Measurements from ENCODE around the gene TEX14.

The TEX14 gene

GRCh38 chr17:58529275-58529674 lies 162.6 kb downstream of the TEX14 start:
- DNase-seq (ENCODE audit: low read depth, low spot score), result no peak

DNA sequence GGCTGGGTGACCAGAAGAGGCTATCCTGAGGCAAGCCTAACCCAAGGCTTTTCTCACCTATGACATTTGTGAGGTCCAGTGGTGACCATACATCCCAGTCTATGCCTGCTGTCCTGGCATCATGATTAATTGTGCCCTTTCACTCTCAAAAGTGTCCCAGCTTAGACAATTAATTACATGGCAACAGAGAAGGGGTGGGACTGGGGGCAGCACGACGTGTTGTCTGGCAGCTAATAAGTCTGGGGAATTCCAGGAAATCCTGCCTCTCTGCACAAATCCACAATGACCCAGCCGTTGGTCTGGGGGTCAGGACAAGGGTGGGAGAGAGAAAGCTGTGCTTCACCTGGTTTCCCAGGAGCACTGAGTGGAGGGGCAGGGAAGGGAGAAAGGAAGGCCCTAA lies 163.4 kb downstream of the TEX14 start:
- DNase-seq (ENCODE audit: low read depth, low spot score), result no peak

GRCh38 chr17:58527949-58528348 lies 163.9 kb downstream of the TEX14 start:
- DNase-seq (ENCODE audit: low read depth, low spot score), result no peak

DNA sequence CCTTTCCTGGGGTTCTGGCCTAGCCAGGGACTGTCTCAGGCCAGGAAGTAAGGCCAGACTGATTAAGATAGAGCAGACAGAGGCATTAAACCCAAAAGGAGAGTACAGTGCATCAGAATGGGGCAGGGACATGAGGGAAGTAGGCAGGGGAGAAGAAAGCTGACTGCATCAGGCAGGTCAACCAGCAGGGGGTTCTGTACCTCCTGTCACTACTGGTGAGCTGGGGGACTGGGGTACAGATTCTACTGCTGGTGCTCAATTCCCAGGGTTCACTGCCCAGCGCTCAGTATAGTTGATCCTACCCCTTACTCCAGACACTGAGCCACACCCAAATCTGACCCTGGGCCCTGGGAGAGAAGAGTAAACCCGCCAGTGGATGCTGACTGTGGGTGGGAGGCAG lies 164.5 kb downstream of the TEX14 start:
- no peak for DNase-seq (ENCODE audit: low read depth, low spot score)

DNA sequence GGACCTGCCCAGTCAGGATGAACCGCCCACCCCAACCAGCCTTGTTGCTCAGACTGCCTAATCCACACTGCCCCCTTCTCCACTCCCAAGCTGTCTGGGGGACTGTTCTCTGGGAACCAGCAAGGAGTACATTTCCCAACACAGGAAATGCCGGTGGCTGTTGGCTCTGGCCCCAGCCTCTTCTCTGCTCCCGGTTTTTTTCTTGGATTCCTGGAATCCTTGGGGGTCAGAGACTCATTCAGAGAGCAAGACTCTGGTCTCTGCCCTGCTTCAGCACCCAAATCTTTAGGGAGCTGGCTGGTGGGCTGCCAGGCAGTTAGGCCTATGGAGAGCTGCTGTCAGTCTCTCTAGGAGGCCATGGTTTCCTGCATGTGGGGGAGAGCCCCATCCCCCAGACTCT lies 166.6 kb downstream of the TEX14 start:
- DNase-seq (ENCODE audit: low read depth, low spot score), result no peak

- DNase-seq (ENCODE audit: low read depth, low spot score), result no peak
Observed at GRCh38 chr17:58521680-58522079, 170.2 kb downstream of the TEX14 start.

DNA sequence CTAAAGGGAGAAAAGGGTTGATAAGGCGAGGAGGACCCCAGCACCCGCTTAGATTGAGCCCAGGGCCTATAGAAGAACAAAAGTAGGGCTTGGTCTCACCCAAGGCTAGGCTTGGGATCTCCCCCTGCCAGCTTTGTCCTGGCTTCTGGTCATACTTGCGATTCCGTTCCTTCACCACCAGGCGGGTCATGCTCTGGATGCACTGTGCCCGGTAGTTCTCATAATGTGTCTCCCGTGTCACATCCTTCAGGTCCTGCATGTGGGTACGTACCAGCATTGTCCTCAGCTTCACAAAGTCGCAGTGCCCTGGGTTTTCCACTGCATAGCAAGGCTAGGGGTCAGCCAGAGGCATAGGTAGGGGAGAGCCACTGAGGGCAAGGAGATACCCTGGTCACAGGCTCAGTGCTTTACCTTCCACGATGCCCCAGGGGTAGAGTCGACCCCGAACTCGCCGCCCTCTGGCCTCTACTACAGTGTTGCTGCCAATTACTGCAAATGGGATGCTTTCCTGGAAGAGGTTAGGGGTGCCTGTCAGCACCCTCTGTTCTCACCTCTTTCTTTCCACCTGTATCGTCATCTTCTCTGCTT lies 170.9 kb downstream of the TEX14 start:
- DNase-seq (ENCODE audit: low read depth, low spot score), result no peak

GRCh38 chr17:58517928-58518609 lies 173.8 kb downstream of the TEX14 start:
- peak; percentile 100 for DNase-seq (ENCODE audit: low read depth, low spot score)

- DNase-seq (ENCODE audit: low read depth, low spot score), result no peak
Observed at GRCh38 chr17:58517378-58517927, 174.4 kb downstream of the TEX14 start.

GRCh38 chr17:58516644-58517377 lies 175.0 kb downstream of the TEX14 start:
- DNase-seq (ENCODE audit: low read depth, low spot score), result no peak

DNA sequence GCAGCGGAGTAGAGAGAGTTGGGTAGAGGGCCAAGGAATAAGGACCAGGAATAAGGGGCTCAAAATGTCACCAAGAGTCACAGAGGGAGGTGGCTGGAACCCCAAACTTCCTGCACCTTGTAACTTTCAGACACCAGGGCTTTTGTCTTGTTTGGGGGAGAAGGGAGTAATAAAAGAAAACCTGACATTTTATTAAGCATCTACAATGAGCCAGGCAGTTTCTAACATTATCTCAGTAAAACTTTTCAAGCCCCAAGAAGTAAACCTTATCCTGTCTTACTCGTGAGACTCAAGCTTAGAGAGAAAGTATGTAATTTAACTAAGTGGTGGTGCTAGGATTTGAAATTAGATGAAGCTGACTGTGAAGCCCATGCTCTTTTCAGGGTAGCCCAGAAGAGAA lies 176.6 kb downstream of the TEX14 start:
- DNase-seq (ENCODE audit: low read depth, low spot score), result no peak

DNA sequence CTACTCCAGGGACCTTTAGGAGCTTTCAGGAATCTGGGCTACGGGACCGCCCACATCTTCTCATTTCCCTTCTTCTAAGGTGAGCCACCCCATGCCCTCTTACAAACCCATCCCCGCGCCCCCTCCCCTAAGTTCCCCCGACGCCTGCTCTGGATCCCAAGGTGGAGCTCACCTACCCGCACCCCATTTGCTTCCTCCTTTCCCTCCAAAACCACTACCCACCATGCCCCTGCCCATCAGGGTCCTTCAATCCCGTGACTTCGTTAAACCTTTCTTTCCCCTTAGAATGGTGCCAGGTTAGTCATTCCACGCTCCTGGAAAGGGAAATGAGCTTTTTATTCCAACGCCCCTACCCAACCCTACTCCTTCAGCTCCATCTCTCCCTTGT lies 177.1 kb downstream of the TEX14 start:
- DNase-seq (ENCODE audit: low read depth, low spot score), result no peak

GRCh38 chr17:58513965-58514769 lies 177.7 kb downstream of the TEX14 start, which contains the start of gene MTMR4:
Gene MTMR4, minus strand, starts transcription at chr17:58514638. Its CDS starts 231 bp downstream, at chr17:58514407.
- peak; percentile 52 for DNase-seq (ENCODE audit: low read depth, low spot score)

GRCh38 chr17:58513267-58513964 lies 178.4 kb downstream of the TEX14 start:
- DNase-seq (ENCODE audit: low read depth, low spot score), result no peak

GRCh38 chr17:58510075-58510474 lies 181.8 kb downstream of the TEX14 start:
- no peak for DNase-seq (ENCODE audit: low read depth, low spot score)

- DNase-seq (ENCODE audit: low read depth, low spot score), result no peak
Observed at GRCh38 chr17:58508341-58509067, 183.3 kb downstream of the TEX14 start.

- no peak for DNase-seq (ENCODE audit: low read depth, low spot score)
Observed at GRCh38 chr17:58507123-58507634, 184.7 kb downstream of the TEX14 start.

Data from activated CD4-positive, CD25-positive, alpha-beta regulatory T cell treated with anti-CD3 and anti-CD28 coated beads, Interleukin-2, amount 50 U/mL, for 16 hours (primary cell).